IPS-18a (cell line): ENCODE measurements around the gene FAM168A.
"Not testable (repeated sequence)": the region's sequence is repeated elsewhere in the genome, so short reads cannot be mapped to it uniquely, and the experiment has no call there.

Experiments used
- H3K27ac ChIP-seq: one replicate; pipeline ENCODE4 v1.5.1; 2013; ENCODE audit warnings: low read length
- H3K27me3 ChIP-seq: one replicate; pipeline ENCODE4 v1.6.1; 2013; ENCODE audit warnings: mild to moderate bottlenecking, low read length; ENCODE audit not compliant: control insufficient read depth, insufficient read depth
- H3K36me3 ChIP-seq: one replicate; pipeline ENCODE4 v1.6.1; 2013; ENCODE audit warnings: low read depth, low read length; ENCODE audit not compliant: control insufficient read depth
- H3K4me1 ChIP-seq: one replicate; pipeline ENCODE4 v1.6.1; 2013; ENCODE audit warnings: low read depth, low read length; ENCODE audit not compliant: control insufficient read depth
- H3K4me3 ChIP-seq: one replicate; pipeline ENCODE4 v1.5.1; 2013; ENCODE audit warnings: low read length
- H3K9ac ChIP-seq: one replicate; pipeline ENCODE4 v1.6.1; 2013; ENCODE audit warnings: mild to moderate bottlenecking, low read length, moderate library complexity
- H3K9me3 ChIP-seq: one replicate; pipeline ENCODE4 v1.6.1; 2013; ENCODE audit warnings: low read depth, low read length; ENCODE audit not compliant: control insufficient read depth

The FAM168A gene

DNA sequence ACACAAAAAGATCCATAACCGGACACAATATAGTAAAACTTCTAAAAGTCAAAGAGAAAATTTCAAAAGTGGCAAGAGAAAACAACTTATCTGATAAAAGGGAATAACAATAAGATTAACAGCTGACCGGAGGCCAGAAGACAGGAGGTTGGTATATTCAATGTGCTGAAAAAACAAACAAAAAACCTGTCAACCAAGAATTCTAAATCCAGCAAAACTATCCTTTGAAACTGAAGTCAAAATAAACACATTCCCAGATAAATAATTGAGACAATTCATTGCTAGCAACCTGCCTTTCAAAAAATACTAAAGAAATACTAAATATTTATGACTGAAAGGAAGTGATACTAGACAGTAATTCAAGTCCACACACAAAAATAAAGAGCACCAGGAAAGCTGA, 120.4 kb downstream of the FAM168A start:
- Histone ChIP-seq H3K9me3 (peaks cover 4% of the 10 kb centered on the region), H3K27me3 (no peaks in the 10 kb centered on the region), H3K4me3 (no peak overlapping the region), H3K4me1 (no peaks in the 10 kb centered on the region), H3K36me3 (no peaks in the 10 kb centered on the region), H3K27ac (no peak overlapping the region), H3K9ac (no peak overlapping the region)

DNA sequence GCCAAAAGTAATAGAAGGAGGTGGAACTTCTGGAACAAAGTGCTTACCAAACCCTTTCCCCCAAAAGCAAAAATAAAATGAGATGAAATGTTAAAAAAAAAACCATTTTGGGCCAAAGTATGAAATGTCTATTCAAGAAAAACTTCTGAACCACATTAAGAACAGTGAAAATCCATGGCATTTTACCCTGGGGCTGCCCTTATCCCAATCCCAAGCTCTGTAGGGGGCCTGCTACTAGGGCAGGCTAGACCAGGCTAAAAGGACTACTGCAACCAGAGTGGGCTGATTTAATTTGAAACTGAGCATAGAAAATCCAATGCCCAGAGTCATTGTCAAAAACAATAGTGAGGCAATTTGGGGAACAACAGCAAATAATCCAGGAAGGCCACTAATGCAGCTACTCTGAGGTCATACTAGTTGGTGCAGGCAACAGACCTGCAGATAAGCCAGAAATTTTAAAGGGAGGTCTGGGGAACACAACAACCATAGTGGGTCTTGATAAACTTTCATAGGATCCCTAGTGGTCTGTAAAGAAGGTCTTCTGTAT, 122.3 kb downstream of the FAM168A start:
- Histone ChIP-seq H3K27ac (no peak overlapping the region), H3K4me3 (no peak overlapping the region), H3K9ac (no peak overlapping the region), H3K4me1 (no peaks in the 10 kb centered on the region), H3K27me3 (no peaks in the 10 kb centered on the region), H3K36me3 (no peaks in the 10 kb centered on the region), H3K9me3 (peaks cover 4% of the 10 kb centered on the region)

DNA sequence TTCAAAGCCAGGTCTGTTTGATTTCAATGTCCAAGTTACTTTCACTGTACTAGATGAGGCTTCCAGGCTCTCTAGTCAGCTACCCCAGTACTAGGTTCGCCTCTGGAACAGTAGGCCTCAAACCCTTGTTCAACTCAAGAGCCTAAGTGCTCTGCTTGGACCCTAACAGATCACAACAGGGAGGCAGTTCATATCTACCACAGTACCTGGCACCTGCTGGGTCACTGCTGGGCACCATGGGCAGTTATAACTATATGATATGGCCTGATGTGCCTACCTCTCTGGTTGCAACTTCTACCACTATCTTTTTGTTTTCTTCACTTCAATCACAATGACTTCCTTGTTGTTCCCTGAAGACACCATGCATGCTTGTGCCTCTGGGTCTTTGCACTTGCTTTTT, 124.7 kb downstream of the FAM168A start:
- H3K9me3 ChIP-seq: peaks cover 4% of the 10 kb centered on the region
- H3K27ac ChIP-seq: no peak overlapping the region
- no peak overlapping the region for H3K9ac ChIP-seq
- no peak overlapping the region for H3K4me3 ChIP-seq
- no peaks in the 10 kb centered on the region for H3K27me3 ChIP-seq
- H3K4me1 ChIP-seq: no peaks in the 10 kb centered on the region
- no peaks in the 10 kb centered on the region for H3K36me3 ChIP-seq

DNA sequence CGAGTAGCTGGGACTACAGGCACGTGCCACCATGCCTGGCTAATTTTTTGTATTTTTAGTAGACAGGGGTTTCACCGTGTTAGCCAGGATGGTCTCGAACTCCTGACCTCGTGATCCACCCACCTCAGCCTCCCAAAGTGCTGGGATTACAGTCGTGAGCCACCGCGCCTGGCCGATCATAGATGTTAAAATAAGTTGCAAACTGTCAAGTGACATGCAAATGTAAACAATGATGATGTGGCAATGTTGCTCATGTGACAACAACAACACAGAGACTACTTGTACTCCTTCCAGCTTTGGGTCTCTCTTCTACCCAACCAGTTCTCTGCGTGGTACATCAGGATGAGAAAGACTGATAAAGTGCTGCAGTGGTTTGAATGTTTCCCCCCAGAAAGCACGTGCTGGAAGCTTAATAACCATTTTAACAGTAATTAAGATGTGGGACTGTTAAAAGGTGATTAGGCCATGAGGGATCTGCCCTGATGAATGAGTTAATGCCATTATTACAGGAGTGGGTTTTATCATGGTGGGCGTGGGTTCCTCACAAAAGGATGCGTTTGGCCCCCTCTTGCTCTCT, 127.8 kb downstream of the FAM168A start:
- not testable (repeated sequence) for H3K27me3 ChIP-seq, H3K9me3 ChIP-seq, H3K27ac ChIP-seq, H3K4me1 ChIP-seq, H3K4me3 ChIP-seq, H3K9ac ChIP-seq, H3K36me3 ChIP-seq

DNA sequence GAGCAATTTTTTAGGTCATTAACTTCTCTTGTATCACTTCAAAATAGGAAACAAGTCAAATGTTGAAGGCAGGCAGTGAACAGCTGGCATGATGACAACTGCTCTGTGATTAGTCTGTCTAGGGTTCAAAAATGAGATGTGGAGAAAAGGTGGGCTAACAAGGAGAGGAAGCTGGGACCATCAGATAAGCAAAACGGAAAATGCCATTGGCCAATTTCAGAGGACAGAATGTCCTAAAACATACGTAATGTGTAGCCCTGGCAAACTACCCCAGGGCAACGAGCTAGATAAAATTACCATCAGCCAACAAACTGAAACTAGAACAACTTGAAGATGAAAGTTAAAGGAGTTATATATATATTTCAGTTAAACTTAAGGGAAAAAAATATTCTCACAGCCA, 128.5 kb downstream of the FAM168A start:
- Histone ChIP-seq H3K27ac (no peak overlapping the region), H3K36me3 (no peaks in the 10 kb centered on the region), H3K4me3 (no peak overlapping the region), H3K4me1 (no peaks in the 10 kb centered on the region), H3K27me3 (no peaks in the 10 kb centered on the region), H3K9ac (no peak overlapping the region), H3K9me3 (no peaks in the 10 kb centered on the region)

DNA sequence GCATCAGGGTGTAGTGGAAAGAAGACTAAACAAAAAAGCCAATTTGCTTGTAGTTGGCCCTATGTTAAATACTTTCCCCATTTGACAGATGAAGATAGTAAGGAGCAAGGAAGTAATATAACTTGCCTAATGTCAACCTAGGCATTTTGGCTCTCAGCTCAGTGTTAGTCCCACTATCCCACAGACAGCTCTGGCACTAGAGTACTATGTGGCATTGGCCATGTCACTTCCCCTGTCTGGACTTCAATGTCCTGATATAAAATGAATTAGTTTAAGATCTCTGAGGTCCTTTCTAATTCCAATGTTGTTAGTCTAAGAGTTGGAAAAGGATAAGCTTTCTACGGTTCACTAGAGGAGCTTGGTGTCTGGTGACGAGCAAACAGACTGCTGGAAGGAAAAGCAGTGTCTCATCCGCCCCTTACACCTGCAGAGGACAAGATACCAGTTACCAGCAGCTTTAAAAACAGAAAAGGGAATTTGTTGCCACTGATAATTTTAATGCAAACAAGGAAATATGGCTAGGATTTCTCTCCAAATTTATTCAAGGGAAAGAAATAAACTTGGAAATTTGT, 129.2 kb downstream of the FAM168A start:
- Histone ChIP-seq H3K4me3 (no peak overlapping the region), H3K9me3 (no peaks in the 10 kb centered on the region), H3K27ac (no peak overlapping the region), H3K27me3 (no peaks in the 10 kb centered on the region), H3K9ac (no peak overlapping the region), H3K36me3 (no peaks in the 10 kb centered on the region), H3K4me1 (no peaks in the 10 kb centered on the region)

DNA sequence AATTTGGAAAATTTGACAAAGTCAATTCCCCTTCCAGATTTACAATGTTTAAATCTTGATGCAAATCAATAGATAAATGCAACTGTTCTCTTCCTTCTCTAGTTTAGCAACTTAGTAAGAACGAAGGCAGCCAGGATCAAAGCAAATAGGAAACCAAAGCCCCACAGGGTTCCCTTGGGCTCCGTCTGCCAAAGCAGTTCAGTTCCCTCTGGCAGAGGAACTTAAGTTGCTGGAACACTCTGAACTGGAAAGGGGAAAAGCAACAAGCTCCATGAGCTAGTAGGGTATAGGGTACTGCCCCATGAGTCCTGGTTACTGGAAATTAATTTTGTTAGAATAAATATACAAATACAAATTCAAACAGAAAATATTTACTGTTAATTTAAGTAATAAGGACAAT, 130.4 kb downstream of the FAM168A start:
- Histone ChIP-seq H3K9ac (no peak overlapping the region), H3K9me3 (no peaks in the 10 kb centered on the region), H3K27me3 (no peaks in the 10 kb centered on the region), H3K36me3 (no peaks in the 10 kb centered on the region), H3K27ac (no peak overlapping the region), H3K4me3 (no peak overlapping the region), H3K4me1 (no peaks in the 10 kb centered on the region)

DNA sequence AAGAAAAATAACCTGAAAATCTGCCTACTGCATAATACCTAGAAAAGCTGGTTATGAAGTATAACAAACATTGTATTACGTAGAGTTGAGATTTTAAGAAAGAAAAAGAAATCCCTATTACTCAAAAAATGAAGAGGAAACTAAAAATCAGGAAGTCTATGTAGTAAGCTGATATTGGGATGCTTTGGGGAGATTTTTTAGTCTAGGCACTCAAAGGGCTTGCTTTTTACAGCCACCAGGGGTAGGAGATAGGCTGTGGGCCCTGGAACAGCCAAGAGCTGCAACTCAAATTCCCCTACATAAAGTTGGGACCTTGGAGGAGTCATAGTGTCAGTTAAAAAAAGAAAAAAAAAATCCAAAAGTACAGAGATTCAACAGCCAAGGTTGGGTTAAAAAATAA, 131.3 kb downstream of the FAM168A start:
- H3K36me3 ChIP-seq: no peaks in the 10 kb centered on the region
- H3K4me1 ChIP-seq: no peaks in the 10 kb centered on the region
- no peaks in the 10 kb centered on the region for H3K9me3 ChIP-seq
- no peak overlapping the region for H3K27ac ChIP-seq
- H3K9ac ChIP-seq: no peak overlapping the region
- no peak overlapping the region for H3K4me3 ChIP-seq
- H3K27me3 ChIP-seq: no peaks in the 10 kb centered on the region

DNA sequence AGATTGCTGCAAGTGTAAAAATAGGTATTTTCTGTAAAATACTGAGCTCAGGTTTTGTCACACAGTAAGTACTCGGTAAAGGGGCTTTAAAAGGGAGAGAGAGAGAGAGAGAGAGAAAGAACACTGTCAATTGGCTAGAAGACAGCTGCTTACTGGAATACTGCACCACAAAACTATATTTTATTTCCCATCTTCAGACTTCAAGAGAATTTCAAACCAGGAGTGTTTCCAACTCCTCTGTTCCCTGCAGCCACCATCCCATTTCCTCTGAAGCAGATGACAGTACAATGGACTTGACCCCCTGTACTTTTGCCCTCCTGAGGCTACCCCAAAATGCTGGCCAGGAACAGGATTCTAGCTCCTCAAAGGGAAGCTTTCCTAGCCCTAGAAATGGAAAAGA, 132.0 kb downstream of the FAM168A start:
- Histone ChIP-seq H3K4me3 (no peak overlapping the region), H3K9me3 (no peaks in the 10 kb centered on the region), H3K9ac (no peak overlapping the region), H3K27me3 (no peaks in the 10 kb centered on the region), H3K36me3 (no peaks in the 10 kb centered on the region), H3K4me1 (no peaks in the 10 kb centered on the region), H3K27ac (no peak overlapping the region)

DNA sequence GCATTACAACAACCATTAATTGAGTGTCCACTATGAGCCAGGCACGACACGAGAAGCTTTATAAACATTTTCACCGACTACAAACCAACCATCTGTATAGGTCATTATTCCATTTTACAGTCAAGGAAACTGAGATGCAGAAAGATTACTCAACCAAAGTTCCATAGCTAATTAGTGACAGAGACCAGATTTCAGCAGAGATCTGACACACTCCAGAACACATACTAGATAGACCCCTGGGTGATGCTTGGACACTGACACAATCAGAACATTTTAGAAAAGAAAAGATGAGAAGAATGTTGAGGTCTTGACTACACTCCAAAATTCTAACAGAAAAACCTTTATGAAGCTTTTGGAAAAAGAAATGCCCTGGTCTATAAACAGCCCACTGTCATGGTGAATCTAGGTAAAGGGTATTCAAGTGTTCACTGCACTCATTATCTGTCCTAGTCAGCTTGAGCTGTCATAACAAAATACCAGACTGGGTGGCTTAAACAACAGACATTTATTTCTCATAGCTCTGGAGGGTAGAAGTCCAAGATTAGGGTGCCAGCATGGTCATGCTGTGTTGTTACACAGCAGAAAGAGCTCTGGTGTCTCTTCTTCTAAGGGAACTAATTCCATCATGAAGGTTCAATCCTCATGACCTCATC, 132.8 kb downstream of the FAM168A start:
- H3K4me3 ChIP-seq: no peak overlapping the region
- no peak overlapping the region for H3K27ac ChIP-seq
- no peak overlapping the region for H3K9ac ChIP-seq
- no peaks in the 10 kb centered on the region for H3K4me1 ChIP-seq
- no peaks in the 10 kb centered on the region for H3K36me3 ChIP-seq
- no peaks in the 10 kb centered on the region for H3K9me3 ChIP-seq
- H3K27me3 ChIP-seq: no peaks in the 10 kb centered on the region

DNA sequence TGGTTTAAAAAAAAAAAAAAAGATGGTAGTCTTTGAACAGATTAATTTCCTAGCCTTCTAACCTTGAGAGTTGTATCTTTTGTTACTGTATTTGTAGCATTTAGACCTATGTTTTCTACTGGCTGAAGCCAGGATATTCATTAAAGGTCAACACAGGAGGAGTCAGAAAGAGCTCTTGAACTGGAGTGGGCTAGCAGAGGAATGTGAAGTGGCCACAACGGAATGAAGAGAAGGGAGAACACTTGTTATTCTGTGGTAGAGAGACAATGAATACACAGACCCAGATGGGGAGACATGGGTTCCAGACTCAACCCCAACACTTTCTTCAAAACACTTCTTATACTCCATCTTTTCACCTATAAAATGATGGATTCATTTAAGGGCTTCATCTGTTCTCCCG, 133.6 kb downstream of the FAM168A start:
- Histone ChIP-seq H3K27ac (no peak overlapping the region), H3K4me1 (no peaks in the 10 kb centered on the region), H3K9me3 (no peaks in the 10 kb centered on the region), H3K9ac (no peak overlapping the region), H3K4me3 (no peak overlapping the region), H3K36me3 (no peaks in the 10 kb centered on the region), H3K27me3 (no peaks in the 10 kb centered on the region)

DNA sequence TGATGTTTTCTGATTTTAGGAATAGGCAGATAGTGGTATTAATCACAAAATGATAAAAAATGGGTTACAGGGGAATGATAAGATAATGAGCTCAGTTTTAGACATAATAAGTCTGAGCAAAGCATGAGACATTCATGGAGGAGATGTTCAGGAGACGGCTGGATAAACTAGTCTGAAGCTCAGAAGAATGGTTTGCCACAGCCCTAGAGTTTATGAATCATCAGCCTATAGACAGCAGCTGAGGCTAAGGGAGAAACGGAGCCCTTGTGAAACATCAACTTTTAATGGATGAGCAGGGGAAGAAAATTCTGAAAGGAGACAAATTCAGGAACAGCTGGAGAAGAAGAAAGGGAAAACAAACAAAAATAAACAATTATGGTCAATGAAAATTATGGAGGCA, 134.6 kb downstream of the FAM168A start:
- Histone ChIP-seq H3K4me3 (no peak overlapping the region), H3K9ac (no peak overlapping the region), H3K36me3 (no peaks in the 10 kb centered on the region), H3K27me3 (no peaks in the 10 kb centered on the region), H3K27ac (no peak overlapping the region), H3K9me3 (no peaks in the 10 kb centered on the region), H3K4me1 (no peaks in the 10 kb centered on the region)
